Smooth muscle cell of the brain vasculature (primary cell): ENCODE results near the gene TMEM132D.

Experiments used
- DNase-seq: peaks from one replicate; pipeline ENCODE4 v3.0.0-alpha.2; 2012; ENCODE audit warnings: low read depth, low spot score

Gene TMEM132D

GRCh38 chr12:129440278-129440677 lies 463.5 kb downstream of the TMEM132D start:
- DNase-seq: no peak

DNA sequence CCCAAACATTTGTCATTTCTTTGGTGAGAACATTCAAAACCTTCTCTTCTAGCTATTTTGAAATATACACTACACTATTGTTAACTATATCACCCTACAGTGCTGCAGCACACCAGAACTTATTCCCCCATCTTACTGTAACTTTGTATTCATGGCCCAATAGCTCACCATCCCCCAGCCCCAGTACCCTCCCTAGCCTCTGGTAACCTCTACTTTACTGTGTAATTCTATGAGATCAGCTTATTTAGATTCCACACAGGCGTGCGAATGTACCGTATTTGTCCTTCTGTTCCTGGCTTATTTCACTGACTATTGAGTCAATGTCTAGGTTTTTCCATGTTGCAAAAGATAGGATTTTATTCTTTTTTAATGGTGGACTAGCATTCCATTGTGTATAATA lies 469.0 kb downstream of the TMEM132D start:
- DNase-seq: no peak

GRCh38 chr12:129428240-129428936 lies 475.4 kb downstream of the TMEM132D start:
- DNase-seq: no peak

GRCh38 chr12:129423041-129423580 lies 480.7 kb downstream of the TMEM132D start:
- DNase-seq: no peak

DNA sequence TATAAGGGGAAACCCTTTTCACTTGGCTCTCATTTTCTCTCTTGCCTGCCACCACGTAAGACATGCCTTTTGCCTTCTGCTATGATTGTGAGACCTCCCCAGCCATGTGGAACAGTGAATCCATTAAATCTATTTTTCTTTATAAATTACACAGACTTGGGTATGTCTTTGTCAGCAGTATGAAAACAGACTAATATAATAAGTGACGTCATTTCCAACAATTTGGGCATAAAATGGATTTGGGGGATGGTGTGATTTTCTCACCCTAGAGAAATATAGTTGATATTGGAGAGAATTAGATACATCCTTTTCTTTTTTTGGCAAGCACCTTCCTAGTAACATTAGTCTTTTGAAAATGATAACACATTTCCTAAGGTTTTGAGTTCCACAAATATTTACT lies 490.5 kb downstream of the TMEM132D start:
- DNase-seq: no peak

GRCh38 chr12:129409281-129409680 lies 494.5 kb downstream of the TMEM132D start:
- DNase-seq: no peak

DNA sequence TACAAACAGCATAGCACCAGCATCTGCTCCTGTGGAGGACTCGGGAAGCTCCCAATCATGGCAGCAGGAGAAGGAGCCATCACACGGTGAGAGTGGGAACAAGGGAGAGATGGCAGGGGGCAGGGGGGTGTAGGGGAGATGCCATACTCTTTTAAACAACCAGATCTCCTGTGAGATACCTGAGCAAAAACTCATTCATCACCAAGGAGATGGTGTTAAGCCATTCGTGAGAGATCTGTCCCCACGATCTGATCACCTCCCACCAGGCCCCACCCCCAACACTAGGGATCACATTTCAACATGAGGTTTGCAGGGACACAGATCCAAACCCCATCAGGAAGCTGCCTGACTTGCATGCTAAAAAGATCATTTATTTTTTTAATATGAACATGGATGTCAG lies 499.3 kb downstream of the TMEM132D start:
- no peak for DNase-seq

DNA sequence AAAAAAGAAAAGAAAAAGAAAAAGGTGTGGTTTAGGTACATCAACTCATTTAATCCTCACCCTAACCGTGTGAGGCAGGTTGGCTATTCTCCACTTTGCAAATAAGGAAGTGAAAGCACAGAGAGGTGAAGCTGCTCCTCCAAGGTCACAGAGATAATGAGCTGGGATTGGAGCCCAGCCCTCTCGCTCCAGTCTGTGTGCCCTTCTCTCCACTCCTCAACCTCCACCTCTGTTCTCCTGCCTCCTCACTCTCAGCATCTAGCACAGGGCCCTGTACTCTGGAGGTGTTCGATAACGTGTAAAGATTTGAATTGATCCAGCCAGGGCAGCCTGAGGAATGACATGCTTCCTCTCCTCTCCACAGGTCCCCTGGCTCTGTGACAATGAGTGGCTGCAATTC lies 502.3 kb downstream of the TMEM132D start:
- DNase-seq: no peak

GRCh38 chr12:129394177-129394825 lies 509.5 kb downstream of the TMEM132D start:
- no peak for DNase-seq

DNA sequence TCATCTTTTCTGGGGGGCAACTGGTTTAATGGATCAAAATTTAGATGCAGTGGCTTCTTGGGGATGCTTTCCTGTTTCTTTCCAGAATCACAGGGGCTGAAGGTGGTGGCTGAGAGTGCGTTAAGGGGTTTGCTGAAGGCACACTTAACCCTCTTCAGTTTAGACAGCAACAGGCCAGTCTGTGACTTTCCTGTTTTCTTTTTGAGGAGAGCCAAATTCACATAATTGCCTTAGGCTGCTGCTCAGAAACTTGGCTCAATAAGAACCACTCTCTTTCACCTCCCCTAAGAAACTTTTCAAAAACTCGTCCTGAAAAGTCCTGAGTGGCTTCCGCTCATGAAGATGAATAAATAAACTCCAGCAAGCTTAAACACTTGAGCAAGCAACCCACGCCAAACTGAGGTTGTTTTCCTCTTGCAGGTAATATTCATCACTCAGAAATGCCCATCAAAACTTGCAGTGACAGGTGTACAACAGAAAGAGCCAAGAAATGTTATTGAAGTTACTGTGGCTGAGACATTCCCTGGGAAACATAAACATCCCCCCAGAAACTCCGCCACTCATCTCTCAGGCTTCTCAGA lies 510.4 kb downstream of the TMEM132D start:
- DNase-seq: no peak

GRCh38 chr12:129385637-129385990 lies 518.2 kb downstream of the TMEM132D start:
- no peak for DNase-seq

DNA sequence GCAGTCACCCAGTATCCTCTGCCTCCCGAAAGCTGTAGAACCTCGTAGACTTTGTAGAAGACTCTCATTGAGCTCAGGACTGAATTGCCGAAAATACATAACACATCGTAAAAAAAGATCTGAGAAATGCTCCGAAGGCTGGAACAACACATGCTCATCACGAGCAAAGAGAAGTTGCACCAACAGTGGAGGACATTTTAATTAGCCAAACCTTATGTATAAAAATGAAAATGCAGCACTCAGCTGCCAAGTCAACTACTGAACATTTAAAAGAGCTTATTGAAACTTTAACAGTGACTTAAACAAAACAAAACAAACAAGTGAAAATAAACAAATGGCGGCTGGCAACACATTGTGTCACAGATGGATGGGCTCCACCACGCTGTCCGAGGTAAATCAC lies 519.9 kb downstream of the TMEM132D start:
- DNase-seq: no peak

DNA sequence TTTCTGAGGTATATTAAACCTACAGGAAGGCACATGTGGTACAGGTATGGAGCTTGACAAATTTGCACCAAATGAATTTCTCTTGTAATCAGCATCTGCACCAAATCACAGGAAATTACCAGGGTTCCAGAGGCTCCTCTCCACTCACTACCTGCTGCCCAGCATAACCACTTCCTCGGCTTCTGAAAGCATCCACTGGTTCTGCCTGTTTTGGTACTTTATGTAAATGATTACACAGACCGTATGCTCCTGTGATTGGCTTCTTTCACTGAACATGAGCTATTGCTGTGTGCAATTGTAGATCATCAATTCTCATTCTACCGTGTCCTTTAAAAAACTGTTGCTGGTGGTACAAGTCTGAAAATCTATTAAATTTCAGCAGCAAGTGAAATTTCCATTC lies 522.1 kb downstream of the TMEM132D start:
- no peak for DNase-seq

- DNase-seq: no peak
Observed at GRCh38 chr12:129379076-129379804, 524.6 kb downstream of the TMEM132D start.

DNA sequence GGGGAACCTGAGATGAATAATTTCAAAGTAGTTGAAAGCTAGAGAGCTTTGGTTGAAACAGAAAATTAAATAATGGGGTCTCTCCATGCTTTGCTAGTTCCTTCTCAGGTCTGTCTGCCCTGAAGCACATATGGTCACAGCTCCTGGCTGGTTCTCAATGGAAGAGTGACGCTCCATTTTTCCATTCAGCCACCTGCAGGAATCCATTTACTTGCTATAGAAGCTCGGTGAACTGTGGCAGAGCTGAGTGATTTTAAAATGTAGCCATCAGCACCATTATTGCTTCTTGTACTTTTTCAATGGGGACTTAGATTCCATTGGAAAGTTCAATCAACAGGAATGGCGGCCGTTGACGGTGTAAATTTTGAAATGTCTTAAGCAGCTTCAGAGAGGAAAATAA lies 525.3 kb downstream of the TMEM132D start:
- DNase-seq: no peak

DNA sequence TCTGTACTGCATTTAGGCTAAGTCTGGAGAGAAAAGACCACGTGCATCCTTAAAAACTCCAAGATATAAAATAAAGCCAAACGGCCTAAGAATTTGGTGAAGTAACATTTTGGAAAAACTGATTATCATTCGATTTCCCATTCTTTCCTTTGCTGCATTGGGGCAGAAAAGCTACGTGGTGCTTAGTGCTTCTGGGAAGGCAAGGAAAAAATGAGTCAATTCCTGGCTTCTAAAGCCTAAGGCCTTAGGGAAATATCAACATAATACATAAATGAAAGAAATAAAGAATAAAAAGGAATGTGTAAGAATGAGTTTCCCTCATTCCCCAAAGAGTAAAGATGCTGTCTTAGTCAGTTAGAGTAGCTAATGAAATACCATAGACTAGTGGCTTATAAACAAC lies 530.1 kb downstream of the TMEM132D start:
- DNase-seq: no peak

- DNase-seq: no peak
Observed at GRCh38 chr12:129372876-129373275, 530.9 kb downstream of the TMEM132D start.

DNA sequence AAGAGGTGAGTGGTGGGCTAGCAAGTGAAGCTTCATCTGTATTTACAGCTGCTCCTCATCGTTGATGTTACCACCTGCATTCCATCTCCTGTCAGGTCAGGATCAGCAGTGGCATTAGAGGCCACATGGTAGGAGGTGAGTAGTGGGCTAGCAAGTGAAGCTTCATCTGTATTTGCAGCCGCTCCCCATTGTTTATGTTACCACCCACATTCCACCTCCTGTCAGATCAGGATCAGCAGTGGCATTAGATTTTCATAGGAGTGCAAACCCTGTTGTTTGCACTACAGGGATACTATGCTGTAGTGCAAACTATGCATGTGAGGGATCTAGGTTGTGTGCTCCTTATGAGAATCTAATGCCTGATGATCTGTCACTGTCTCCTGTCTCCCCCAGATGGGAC lies 531.5 kb downstream of the TMEM132D start:
- no peak for DNase-seq

DNA sequence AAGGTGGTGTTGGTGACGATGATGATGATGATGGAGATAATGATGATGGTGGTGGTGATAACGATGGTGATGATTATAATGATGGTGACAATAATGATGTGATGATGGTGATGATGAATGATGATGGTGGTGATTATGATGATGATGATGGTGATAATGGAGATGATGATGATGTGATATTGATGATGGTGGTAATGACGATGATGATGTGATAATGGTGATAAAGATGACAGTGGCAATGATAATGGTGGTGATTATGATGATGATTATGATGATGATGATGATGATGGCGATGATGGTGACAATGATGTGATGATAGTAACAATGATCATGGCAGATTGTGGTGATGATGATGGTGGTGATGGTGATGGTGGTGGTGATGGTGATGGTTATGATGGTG lies 532.6 kb downstream of the TMEM132D start:
- no peak for DNase-seq

DNA sequence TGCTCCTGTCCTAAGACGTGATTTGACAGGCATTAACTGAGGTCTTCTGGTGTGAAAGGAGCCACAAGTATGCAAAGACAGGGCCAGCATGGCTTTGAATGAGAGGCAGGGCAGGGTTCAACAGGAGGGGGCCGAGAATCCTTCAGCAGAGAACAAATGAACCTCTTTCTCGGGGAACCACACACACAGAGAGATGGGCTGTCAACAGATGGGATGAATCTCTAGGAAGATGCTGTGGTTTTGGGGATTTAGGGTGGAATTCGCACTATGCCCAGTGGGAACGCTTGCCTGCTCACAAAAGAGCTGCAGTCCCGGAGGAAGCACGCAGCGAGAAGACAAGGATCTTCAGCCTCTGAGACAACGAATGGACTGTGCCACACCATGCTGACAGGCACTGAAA lies 537.2 kb downstream of the TMEM132D start:
- no peak for DNase-seq

GRCh38 chr12:129363041-129363440 lies 540.8 kb downstream of the TMEM132D start:
- DNase-seq: no peak

DNA sequence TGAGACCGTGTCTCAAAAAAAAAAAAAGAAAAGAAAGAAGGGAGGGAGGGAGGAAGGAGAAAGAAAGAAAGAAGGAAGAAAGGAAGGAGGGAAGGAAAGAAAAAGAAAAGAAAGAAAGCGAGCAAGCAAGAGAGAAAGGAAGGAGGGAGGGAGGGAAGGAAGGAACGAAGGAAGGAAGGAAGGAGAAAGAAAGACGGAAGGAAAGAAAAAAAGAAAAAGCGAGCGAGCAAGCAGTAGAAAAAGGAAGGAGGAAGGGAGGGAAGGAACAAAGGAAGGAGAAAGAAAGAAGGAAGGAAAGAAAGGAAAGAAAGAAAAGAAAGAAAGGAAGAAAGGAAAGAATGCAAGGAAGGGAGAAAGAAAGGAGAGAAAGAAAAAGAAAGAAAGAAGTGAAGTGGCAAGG lies 546.6 kb downstream of the TMEM132D start:
- DNase-seq: no peak
